Measurements from ENCODE around the gene TUBG2. TPM values are rescaled to one million over a fixed set of nuclear protein-coding genes. Genes with fewer than 3 reads are reported as not detected.

TUBG2 gene
- total RNA-seq, 4 donors from 2014 or later = 20.4 to 38.7 (median 24.4) TPM

DNA sequence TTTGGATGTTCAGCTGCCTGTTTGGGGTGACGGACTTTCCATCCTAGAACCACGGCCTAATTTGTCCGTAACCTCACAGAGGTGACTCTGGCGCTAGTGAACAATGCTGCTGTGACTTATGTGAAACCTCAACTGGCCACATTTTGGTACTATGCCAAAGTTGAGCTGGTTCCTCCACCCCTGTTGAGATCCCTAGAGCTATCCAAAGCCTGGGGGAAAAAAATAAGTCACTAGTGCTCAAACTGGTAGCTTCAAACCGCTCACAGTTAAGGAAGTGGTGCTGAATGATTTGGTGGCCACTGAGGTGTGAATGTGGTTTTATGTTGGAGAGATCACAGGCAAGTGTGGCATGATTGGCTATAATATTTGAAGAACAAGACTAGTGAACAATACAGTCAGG is 11.3 kb upstream of the TUBG2 start:
- H3K27ac ChIP-seq = no peak overlapping the region
- no peak for DNase-seq
- intact Hi-C loops (cut with DNase I) = no loop called here
- TF ChIP-seq CTCF (IDR thresholded peaks at IDR 0.05) (no peak), POLR2A (IDR thresholded peaks at IDR 0.05) (no peak)
- whole genome bisulfite sequencing, 2 donors = 87% methylated on average over 5 of the region's 5 CpGs
- H3K4me1 ChIP-seq = no peaks in the 10 kb centered on the region
- no peaks in the 10 kb centered on the region for H3K36me3 ChIP-seq
- no peak overlapping the region for H3K4me3 ChIP-seq (replicated peaks in 1 of 3)
- no peaks in the 10 kb centered on the region for H3K27me3 ChIP-seq
- no peaks in the 10 kb centered on the region for H3K9me3 ChIP-seq

GRCh38 chr17:42651392-42651791 is 7.7 kb upstream of the TUBG2 start:
- TF ChIP-seq CTCF (IDR thresholded peaks at IDR 0.05) (no peak), POLR2A (IDR thresholded peaks at IDR 0.05) (no peak)

GRCh38 chr17:42653179-42654124 is 5.6 kb upstream of the TUBG2 start:
- no peaks in the 10 kb centered on the region for H3K36me3 ChIP-seq
- H3K9me3 ChIP-seq = no peaks in the 10 kb centered on the region
- 20 to 22% methylated on average over 40 to 42 of the region's 42 CpGs for WGBS, 2 donors
- H3K4me1 ChIP-seq = peaks cover 4 to 11% of the 10 kb centered on the region in 2 donors
- H3K27ac ChIP-seq = peak overlapping the region; percentile 8 to 83 (median 75)
- intact Hi-C loops (cut with DNase I) = no loop called here
- no peaks in the 10 kb centered on the region for H3K27me3 ChIP-seq
- TF ChIP-seq POLR2A (IDR thresholded peaks at IDR 0.05) (peak in 1 of 2 donors; percentile 50), CTCF (IDR thresholded peaks at IDR 0.05) (no peak)
- peak overlapping the region in 1 of 3 donors; percentile 28 for H3K4me3 ChIP-seq (replicated peaks in 1 of 3)
- peak; percentile 60 to 64 for DNase-seq

More at GRCh38 chr17:42651392-42651791, 7.7 kb upstream of the TUBG2 start:
- Histone ChIP-seq H3K4me3 (replicated peaks in 1 of 3) (no peak overlapping the region), H3K9me3 (no peaks in the 10 kb centered on the region), H3K27ac (no peak overlapping the region), H3K27me3 (no peaks in the 10 kb centered on the region), H3K36me3 (no peaks in the 10 kb centered on the region), H3K4me1 (peaks cover 4 to 11% of the 10 kb centered on the region in 2 donors)
- intact Hi-C loops (cut with DNase I) = no loop called here
- WGBS, 2 donors = 78 to 84% methylated on average over 4 of the region's 4 CpGs
- DNase-seq = no peak

- TF ChIP-seq POLR2A (IDR thresholded peaks at IDR 0.05) (no peak), CTCF (IDR thresholded peaks at IDR 0.05) (no peak)
- H3K9me3 ChIP-seq = no peaks in the 10 kb centered on the region
- H3K4me1 ChIP-seq = peaks cover 10 to 15% of the 10 kb centered on the region in 2 donors
- intact Hi-C loops (cut with DNase I) = no loop called here
- H3K36me3 ChIP-seq = no peaks in the 10 kb centered on the region
- H3K4me3 ChIP-seq (replicated peaks in 1 of 3) = no peak overlapping the region
- H3K27ac ChIP-seq = no peak overlapping the region
- 66 to 75% methylated on average over 2 of the region's 2 CpGs for WGBS, 2 donors
- no peak for DNase-seq
- H3K27me3 ChIP-seq = no peaks in the 10 kb centered on the region
Measured at GRCh38 chr17:42655528-42655927, 3.6 kb upstream of the TUBG2 start.

All from thyroid gland (tissue), 4 donors.